Prostate gland (tissue), 2 donors: ENCODE measurements around the gene LIN9.

Experiments used
- CTCF ChIP-seq, 4 experiments: fragments of 200-600 bp in 2 of 4; fragments of 450-650 bp in 2 of 4; sonication (generic) in 2 of 4; IDR thresholded peaks; 1 replicate in 3 of 4; 2 replicates in 1 of 4; pipeline ENCODE4 v1.5.1; 2016 to 2019; ENCODE audit warnings: antibody characterized with exemption in 4 of 4, mild to moderate bottlenecking in 2 of 4, moderate library complexity in 2 of 4
- POLR2A ChIP-seq: fragments of 450-650 bp; IDR thresholded peaks from one replicate; pipeline ENCODE4 v1.6.1; 2016; ENCODE audit warnings: antibody characterized with exemption, mild to moderate bottlenecking
- POLR2AphosphoS5 ChIP-seq: sonication (generic); formaldehyde crosslinking; IDR thresholded peaks from one replicate; pipeline ENCODE4 v1.6.1; 2017; ENCODE audit warnings: antibody characterized with exemption

- no peak for TF ChIP-seq CTCF (IDR thresholded peaks at IDR 0.05)
- no peak for TF ChIP-seq POLR2AphosphoS5
- TF ChIP-seq POLR2A, result no peak
These were observed 14.0 kb upstream of the LIN9 start for GRCh38 chr1:226322986-226323385.
